ENCODE measurements around the gene SIPA1L3. TPM values are rescaled to one million over a fixed set of nuclear protein-coding genes. Genes with fewer than 3 reads are reported as not detected.

SIPA1L3 gene
- total RNA-seq, 1 donor from 2014 or later, result 3.4 TPM

DNA sequence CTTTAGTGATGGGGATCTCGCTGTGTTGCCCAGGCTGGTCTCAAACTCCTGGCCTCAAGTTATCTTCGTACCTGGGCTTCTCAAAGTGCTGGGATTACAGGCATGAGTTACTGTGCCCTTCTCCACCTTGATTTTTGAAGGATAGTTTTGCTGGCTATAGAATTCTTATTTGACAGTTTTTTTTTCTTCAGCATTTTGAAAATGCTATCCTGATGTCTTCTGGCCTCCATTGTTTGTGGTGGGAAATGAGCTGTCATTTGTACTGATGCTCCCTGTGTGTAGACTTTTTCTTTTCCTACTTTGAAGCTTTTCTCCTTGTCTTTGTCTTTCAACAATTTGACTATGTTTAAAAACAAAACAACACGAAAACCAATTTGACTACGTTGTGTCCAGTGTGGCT, 54.2 kb downstream of the SIPA1L3 start:
- no peak for FAIRE-seq
- H3K36me3 ChIP-seq (ENCODE audit: control insufficient read depth, insufficient read depth, low read length), result no peaks in the 10 kb centered on the region
- no peaks in the 10 kb centered on the region for H3K27me3 ChIP-seq (ENCODE audit: control insufficient read depth, insufficient read depth, low read length)
- no peak for DNase-seq (ENCODE audit: low read depth)
- TF ChIP-seq, protein P1, sequence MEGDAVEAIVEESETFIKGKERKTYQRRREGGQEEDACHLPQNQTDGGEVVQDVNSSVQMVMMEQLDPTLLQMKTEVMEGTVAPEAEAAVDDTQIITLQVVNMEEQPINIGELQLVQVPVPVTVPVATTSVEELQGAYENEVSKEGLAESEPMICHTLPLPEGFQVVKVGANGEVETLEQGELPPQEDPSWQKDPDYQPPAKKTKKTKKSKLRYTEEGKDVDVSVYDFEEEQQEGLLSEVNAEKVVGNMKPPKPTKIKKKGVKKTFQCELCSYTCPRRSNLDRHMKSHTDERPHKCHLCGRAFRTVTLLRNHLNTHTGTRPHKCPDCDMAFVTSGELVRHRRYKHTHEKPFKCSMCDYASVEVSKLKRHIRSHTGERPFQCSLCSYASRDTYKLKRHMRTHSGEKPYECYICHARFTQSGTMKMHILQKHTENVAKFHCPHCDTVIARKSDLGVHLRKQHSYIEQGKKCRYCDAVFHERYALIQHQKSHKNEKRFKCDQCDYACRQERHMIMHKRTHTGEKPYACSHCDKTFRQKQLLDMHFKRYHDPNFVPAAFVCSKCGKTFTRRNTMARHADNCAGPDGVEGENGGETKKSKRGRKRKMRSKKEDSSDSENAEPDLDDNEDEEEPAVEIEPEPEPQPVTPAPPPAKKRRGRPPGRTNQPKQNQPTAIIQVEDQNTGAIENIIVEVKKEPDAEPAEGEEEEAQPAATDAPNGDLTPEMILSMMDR (IDR thresholded peaks at IDR 0.05; ENCODE audit: insufficient read depth, low read length, severe bottlenecking), result no peak
- no peak overlapping the region for H3K4me3 ChIP-seq (ENCODE audit: low read depth, low read length)

GRCh38 chr19:37963190-37963936, 56.4 kb downstream of the SIPA1L3 start:
- no peaks in the 10 kb centered on the region for H3K27me3 ChIP-seq (ENCODE audit: control insufficient read depth, insufficient read depth, low read length)
- TF ChIP-seq, protein P1 (IDR thresholded peaks at IDR 0.05; ENCODE audit: insufficient read depth, low read length, severe bottlenecking), result no peak
- no peak overlapping the region for H3K4me3 ChIP-seq (ENCODE audit: low read depth, low read length)
- no peaks in the 10 kb centered on the region for H3K36me3 ChIP-seq (ENCODE audit: control insufficient read depth, insufficient read depth, low read length)
- FAIRE-seq (no peak), DNase-seq (ENCODE audit: low read depth) (no peak)

DNA sequence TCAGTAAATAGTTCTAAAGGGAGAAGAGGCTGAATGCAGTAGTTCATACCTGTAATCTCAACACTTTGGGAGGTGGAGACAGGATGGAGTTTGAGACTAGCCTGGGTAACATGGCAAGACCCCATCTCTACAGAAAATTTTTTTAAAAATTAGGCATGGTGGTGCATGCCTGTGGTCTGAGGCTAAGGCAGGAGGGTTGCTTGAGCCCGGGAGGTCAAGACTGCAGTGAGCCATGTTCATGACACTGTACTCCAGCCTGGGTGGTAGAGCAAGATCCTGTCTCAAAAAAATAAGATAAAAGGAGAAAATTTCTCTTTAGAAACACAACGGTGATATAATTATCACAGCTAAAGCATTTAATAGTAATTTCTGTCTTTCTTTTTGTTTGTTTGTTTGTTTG, 57.1 kb downstream of the SIPA1L3 start:
- H3K36me3 ChIP-seq (ENCODE audit: control insufficient read depth, insufficient read depth, low read length), result no peaks in the 10 kb centered on the region
- TF ChIP-seq, protein P1 (IDR thresholded peaks at IDR 0.05; ENCODE audit: insufficient read depth, low read length, severe bottlenecking), result no peak
- DNase-seq (ENCODE audit: low read depth), result no peak
- no peak overlapping the region for H3K4me3 ChIP-seq (ENCODE audit: low read depth, low read length)
- FAIRE-seq, result no peak
- no peaks in the 10 kb centered on the region for H3K27me3 ChIP-seq (ENCODE audit: control insufficient read depth, insufficient read depth, low read length)

DNA sequence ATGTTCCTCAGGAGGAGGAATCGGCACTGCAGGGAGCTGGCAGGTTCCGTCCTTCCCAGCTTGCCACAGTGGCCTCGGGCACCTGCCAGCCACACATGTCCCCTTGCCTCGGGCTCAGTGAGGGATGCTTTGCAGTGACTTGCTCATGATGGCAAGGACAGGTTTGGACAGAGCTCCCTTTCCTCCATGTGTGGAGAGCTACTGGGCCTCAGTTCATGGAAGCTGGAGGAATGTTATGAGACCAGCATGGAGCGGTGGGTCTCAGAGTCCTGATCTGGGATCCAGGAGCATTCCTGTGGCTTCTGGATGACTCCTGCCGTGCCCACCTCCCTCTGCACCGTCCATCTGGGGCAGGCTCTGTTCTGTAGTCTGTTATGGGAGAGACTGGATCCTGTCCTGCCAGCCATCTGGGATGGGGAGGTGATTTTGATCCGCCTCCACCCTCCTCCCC, 59.2 kb downstream of the SIPA1L3 start:
- H3K4me3 ChIP-seq (ENCODE audit: low read depth, low read length), result no peak overlapping the region
- no peak for FAIRE-seq
- no peaks in the 10 kb centered on the region for H3K36me3 ChIP-seq (ENCODE audit: control insufficient read depth, insufficient read depth, low read length)
- DNase-seq (ENCODE audit: low read depth), result peak; percentile 78
- TF ChIP-seq, protein P1 (IDR thresholded peaks at IDR 0.05; ENCODE audit: insufficient read depth, low read length, severe bottlenecking), result no peak
- H3K27me3 ChIP-seq (ENCODE audit: control insufficient read depth, insufficient read depth, low read length), result no peaks in the 10 kb centered on the region

DNA sequence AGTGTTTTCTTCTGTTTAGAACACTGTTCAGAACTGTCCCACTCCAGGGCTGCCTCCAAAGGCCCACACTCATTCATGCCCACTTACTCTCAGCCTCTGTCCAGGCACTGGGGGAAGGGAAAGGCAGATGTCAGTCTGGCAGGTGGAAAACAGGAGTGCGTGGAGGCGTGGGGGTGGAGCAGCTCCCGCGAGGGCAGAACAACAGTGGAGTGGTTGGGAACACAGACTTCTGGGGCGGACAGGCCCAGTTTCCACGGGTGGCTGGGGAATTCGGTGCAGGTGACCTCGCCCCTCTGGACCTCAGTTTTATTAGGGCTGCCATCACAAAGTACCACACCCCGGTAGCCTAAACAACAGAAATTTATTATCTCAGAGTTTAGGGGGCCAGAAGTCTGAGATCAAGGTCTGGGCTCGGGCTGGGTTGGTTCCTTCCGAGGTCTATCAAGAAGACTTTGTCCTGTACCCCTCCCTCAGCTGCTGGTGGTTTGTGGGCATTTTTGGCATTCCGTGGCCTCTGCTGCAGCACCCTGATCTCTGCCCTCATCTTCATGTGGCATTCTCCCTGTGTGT, 59.7 kb downstream of the SIPA1L3 start:
- no peaks in the 10 kb centered on the region for H3K27me3 ChIP-seq (ENCODE audit: control insufficient read depth, insufficient read depth, low read length)
- no peak overlapping the region for H3K4me3 ChIP-seq (ENCODE audit: low read depth, low read length)
- no peak for FAIRE-seq
- no peaks in the 10 kb centered on the region for H3K36me3 ChIP-seq (ENCODE audit: control insufficient read depth, insufficient read depth, low read length)
- no peak for DNase-seq (ENCODE audit: low read depth)
- TF ChIP-seq, protein P1 (IDR thresholded peaks at IDR 0.05; ENCODE audit: insufficient read depth, low read length, severe bottlenecking), result no peak
